GDM1 (cell line): Measurements from ENCODE around the gene ACAA1.
A peak's percentile ranks its signal among the peaks of the same experiment; 100 is the strongest.

Source experiments
- DNase-seq: peaks from one replicate; lab custom pipeline; 2025; lab: John Stamatoyannopoulos, UW

Gene ACAA1

DNA sequence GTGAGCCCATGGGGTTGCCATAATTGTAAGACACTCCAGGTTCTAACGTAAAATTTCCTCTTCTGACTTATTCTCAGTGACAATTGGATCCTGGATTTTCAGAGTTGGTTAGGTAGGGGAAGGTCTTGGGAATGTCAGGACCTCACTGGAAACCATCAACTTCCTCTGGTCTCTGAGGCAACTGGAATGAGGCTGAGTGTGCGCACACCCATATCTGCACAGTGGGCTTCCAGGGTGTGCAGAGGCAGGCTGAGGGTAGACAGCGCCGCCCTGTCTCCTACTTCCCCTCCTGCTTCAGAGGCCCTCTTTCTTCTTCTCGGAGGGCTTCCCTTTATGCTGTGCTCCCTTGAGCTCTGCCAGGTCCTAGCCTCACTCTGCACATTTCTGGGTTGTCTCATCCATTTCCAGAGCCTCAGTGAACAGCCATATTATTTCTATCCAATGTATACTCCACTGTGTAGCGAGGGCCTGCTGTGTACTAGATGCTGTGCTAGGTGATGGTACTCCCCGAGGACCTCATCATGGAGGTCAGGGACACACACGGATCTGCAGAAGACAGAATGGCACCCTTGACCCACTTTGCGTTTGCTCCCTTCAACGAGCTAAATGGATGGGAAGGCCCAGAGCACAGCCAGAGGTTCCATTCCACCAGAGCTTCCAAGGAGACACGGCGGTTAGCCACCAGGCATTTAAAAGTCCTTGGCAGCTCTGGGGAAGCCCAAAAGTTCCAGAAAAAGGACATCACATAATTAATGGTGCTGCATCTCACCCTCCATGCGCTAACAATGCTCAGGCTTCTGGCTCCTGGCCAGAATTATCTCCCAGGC lies 18.3 kb downstream of the ACAA1 start:
- no peak for DNase-seq

GRCh38 chr3:38117748-38118420 lies 19.0 kb downstream of the ACAA1 start:
- peak; percentile 64 for DNase-seq

DNA sequence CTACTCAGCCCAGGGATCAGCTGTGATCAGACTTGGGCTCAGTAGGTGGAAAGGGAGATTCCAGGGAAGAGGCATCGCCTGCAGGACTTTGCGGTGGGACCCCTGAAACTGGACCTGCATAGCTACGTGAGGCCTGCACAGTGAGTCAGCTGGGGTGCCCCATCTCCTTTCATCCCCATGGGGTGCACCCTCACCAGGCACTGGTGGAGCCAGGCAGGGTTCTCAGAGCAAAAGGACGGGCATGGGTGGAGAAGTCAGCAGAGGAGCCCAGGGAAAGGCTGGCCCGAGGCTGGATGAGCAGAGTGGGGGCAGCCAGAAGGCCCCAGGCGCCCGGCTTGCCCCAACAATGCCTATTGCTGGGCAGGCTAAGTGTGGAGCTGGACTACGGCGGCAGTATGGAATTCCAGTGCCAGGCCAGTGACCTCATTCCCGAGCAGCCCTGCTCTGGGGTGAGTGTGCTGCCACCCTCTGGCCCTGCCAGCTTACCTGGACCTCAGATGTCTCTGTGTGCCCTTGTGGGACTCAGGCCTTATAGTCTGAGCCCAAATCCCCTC lies 19.7 kb downstream of the ACAA1 start:
- no peak for DNase-seq

GRCh38 chr3:38116471-38117162 lies 20.3 kb downstream of the ACAA1 start:
- DNase-seq = no peak

DNA sequence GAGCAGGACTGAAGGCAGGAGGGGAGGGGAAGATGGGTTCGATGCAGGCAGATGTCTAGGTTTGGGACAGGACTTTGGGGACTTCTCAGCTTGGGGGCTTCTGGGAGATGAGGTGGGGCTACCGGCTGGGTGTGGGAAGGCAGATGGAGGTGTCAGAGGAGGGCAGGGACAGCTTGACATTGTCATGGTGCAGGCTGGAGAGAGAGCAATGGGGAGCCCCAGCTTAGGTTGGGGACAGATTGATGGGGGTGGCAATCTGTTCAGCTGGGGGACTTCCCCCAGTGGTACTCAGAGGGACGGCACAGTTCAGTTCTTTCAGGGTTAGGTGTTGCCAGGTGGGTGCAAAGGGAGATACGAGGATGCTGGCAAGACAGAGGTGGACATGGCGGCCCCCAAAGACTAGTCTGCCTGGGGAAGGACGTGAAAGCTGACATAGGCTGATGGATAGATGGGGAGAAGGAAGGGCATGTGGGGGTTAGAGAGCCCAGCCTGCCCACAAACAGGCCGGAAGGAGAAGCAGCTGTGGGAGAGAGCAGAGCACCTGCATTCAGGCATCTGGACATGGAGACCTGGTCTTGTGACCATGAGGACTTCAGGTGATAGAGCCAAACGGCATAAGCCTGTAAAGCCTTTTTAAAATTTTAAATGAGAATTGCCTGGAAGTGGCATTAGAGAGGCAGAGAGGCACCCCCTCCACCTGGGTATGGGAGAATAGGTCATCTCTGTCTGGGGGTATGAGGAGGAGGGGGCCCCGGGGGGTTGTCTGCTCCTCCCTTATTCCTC lies 21.1 kb downstream of the ACAA1 start:
- no peak for DNase-seq

DNA sequence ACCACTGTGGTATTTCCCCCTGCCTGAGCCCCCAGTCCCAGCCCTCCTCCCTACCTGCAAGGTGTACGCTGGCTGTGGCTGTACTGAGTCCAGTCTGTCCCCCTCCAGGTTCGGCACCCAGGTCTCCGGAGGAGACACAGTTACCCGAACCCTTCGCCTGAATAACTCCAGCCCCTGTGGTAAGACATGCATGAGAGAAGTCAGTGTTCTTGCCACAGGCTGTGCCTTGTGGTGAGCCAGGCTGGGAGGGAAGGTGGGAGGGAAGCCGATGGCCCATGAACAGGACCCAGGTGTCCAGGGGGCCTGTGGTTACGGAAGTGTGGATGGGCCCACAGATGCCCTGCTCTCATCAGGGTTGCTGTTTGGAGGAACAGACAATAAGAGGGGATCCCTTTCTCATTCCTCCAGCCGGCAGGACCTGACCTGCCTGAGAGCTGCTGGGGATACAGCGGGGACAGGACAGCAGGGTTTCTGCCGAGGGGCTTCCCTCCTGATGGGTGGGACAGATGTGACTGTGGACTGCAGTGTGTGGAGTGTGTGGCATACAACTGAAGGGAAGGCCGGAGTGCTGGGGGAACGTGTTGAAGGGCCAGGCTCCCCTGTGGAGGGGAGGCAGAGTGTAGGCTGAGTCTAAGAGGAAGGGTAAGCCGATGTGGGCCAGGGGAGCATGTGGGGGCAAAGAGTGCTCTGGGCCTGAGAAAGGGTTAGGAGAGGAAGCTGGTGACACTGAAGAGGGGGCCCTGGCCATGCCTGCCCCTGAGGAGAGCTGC lies 21.9 kb downstream of the ACAA1 start:
- DNase-seq = no peak

DNA sequence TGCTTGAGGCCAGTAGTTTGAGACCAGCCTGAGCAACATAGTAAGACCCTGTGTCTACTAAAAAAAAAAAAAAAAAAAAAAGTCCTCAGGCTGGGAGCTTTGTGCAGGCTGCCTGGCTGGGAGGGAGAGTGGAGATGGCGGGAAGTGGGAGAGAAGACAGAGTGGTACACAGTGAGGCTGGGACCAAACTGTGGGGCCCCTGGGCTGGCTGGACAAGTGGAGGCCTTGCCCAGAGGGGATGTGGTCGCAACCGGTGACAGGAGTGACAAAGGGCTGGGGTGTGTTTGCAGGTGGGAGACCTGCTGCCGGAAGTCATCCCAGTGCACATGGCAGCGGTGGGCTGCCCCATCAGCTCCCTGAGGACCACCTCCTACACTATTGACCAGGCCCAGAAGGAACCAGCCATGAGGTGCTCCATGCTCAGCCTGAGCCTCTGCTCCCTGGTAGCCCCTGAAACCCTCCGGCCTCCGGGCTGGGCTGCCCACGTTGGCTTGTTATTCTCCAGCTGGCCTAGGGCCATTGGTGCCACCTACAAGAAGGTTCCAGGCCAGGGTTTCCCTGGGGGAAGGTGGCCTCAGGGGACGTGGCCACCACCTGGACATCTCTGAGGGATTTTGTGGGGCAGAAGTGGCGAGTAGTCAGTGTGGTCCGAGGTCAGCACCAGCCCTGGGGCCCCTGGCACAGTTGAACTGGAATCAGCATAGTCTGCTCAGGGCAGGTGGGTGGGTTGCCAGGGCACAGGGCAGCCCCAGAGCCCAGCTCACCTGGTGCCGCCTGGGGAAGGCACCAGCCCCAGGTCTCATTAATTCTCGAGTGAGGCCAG lies 22.7 kb downstream of the ACAA1 start:
- no peak for DNase-seq

GRCh38 chr3:38112378-38112761 lies 24.6 kb downstream of the ACAA1 start:
- no peak for DNase-seq

GRCh38 chr3:38111696-38112377 lies 25.1 kb downstream of the ACAA1 start:
- DNase-seq = no peak

- no peak for DNase-seq
These were observed 25.7 kb downstream of the ACAA1 start for GRCh38 chr3:38111201-38111600.

GRCh38 chr3:38110314-38111050 lies 26.4 kb downstream of the ACAA1 start:
- no peak for DNase-seq

DNA sequence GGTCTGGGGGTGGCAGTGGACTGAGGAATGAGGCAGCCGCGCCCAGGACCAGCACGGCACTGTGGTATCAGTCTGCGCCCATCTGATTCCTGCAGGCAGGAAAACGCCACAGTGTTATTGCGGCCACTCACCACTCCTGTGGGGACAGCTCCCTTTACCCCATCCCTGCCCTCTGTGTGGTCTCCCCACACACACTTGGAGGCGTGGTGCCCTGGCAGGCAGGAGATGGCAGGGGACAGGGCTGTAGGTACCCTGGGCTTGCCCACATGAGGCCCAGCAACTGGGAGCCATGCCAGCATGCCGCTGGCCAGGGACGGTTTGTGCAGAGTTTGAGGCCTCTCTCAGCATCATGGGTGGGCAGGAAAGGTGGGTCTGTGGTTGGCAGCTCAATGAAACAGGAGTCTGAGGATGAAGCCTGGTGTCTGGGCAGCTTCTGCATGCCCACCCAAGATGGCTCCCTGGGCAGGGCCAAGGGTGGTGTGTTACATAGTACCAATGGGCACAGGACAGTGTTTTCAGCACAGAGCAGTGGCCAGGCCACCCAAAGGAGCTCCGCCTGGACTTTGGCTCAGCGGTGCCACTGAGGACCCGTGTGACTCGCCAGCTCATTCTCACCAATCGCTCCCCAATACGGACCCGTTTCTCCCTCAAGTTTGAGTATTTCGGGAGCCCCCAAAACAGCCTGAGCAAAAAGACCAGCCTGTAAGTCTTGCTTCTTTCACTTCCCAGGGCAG lies 27.2 kb downstream of the ACAA1 start:
- DNase-seq = no peak

GRCh38 chr3:38108649-38109579 lies 28.0 kb downstream of the ACAA1 start:
- peak; percentile 66 for DNase-seq

GRCh38 chr3:38107911-38108648 lies 28.8 kb downstream of the ACAA1 start:
- no peak for DNase-seq

DNA sequence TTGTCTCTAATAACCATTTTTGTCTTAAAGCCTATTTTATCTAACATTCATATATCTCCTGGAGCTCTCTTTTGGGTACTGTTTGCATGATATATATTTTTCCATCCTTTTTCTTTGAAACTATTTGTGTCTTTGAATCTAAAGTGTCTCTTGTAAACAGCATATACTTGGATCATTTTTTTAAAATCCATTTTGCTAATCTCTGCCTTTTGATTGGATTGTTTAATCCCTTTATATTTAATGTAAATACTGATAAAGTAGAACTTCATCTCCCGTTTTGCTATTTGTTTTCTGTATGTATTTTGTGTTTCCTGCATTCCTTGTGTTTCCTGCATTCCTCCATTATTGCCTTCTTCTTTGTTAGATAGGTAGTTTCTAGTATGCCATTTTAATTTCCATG lies 31.4 kb downstream of the ACAA1 start:
- no peak for DNase-seq

DNA sequence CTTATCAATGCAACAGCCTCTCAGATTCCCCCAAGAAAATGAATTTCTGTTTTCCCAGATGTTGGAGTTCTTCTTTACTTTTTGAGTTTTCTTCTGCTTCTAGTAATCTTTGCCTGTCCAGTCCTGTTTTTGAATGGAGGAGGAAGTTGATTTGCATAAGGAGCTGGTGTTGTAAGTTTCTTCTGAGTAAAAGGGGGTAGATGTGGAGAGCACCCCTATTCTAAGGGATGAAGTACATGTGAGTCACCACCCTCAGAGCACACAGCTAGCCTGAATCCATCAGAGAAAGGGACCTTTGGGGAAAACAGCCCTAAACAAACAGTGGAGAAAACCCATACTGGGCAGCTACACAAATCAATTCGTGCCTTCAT lies 34.5 kb downstream of the ACAA1 start:
- DNase-seq = no peak
